ENCODE data around the gene DISC1. TPM values are rescaled to one million over a fixed set of nuclear protein-coding genes. Genes with fewer than 3 reads are reported as not detected.

The DISC1 gene
- polyA plus RNA-seq, 1 experiment, result 2.3 TPM

DNA sequence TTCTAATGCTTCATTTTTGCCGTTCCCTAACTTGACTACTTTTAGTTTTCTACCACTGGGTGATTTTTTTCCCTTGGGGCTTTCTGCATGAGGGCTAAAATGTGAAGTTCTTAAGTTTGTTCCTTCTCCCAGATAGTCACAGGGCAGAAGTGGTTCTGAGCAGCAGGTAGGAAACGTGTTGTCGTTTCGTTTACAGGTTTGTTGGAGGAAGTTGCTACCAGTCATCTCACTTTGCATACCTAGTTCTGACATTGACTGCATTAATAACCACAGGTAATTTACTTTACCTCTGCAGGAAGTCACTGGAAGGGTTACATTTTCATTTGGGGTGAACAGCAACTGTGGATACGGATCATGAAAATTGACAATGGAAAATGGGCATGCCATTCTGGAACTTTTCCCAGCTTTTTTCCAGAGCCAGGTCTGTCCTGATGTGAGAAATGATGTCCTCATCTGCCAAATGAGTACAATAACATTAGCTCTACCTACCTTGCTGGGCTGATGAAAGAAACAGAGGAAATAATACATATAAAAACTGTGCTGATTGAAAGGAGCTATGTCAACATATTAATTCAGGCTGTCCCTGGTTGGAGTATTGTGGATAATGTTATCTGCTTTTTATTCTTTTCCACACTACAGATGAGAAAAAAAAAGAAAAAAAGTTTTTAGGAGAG, 94.2 kb downstream of the DISC1 start:
- POLR2A ChIA-PET, result no interaction called here
- no peaks in the 10 kb centered on the region for H3K27me3 ChIP-seq (ENCODE audit: control insufficient read depth, insufficient read depth, low read length)
- TF ChIP-seq, protein P1, sequence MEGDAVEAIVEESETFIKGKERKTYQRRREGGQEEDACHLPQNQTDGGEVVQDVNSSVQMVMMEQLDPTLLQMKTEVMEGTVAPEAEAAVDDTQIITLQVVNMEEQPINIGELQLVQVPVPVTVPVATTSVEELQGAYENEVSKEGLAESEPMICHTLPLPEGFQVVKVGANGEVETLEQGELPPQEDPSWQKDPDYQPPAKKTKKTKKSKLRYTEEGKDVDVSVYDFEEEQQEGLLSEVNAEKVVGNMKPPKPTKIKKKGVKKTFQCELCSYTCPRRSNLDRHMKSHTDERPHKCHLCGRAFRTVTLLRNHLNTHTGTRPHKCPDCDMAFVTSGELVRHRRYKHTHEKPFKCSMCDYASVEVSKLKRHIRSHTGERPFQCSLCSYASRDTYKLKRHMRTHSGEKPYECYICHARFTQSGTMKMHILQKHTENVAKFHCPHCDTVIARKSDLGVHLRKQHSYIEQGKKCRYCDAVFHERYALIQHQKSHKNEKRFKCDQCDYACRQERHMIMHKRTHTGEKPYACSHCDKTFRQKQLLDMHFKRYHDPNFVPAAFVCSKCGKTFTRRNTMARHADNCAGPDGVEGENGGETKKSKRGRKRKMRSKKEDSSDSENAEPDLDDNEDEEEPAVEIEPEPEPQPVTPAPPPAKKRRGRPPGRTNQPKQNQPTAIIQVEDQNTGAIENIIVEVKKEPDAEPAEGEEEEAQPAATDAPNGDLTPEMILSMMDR (IDR thresholded peaks at IDR 0.05; ENCODE audit: insufficient read depth, low read depth, low read length), result no peak
- H3K4me3 ChIP-seq (ENCODE audit: low read depth, low read length), result no peak overlapping the region
- DNase-seq (ENCODE audit: low read depth), result no peak
- no peaks in the 10 kb centered on the region for H3K36me3 ChIP-seq (ENCODE audit: control insufficient read depth, insufficient read depth, low read length)
- CTCF ChIA-PET, result interaction anchor here (1.0 kb wide), 1 partner anchor 12 kb away, joined by 3 read pairs; no protein-coding TSS in a partner anchor

DNA sequence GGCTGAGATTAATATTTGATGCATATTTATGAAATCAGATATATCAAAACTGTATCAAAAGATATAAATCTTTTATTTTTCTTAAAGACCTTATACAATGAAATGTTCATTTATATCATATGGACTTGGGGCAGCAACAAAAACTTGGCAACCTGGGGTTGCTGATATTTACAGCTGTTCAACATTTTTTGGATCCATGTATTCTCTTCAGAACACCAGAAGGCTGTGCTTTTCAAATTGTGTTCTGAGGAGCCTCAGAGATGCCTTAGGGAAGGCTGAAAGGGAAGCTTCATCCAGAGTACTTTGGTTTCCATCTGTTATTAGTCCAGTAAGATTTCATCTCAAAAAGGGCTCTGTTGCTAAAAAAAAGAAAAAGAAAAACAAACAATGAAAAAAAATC, 94.8 kb downstream of the DISC1 start:
- ChIA-PET POLR2A (no interaction called here), CTCF (no interaction called here)
- TF ChIP-seq, protein P1 (IDR thresholded peaks at IDR 0.05; ENCODE audit: insufficient read depth, low read depth, low read length), result no peak
- Histone ChIP-seq H3K36me3 (ENCODE audit: control insufficient read depth, insufficient read depth, low read length) (no peaks in the 10 kb centered on the region), H3K4me3 (ENCODE audit: low read depth, low read length) (no peak overlapping the region), H3K27me3 (ENCODE audit: control insufficient read depth, insufficient read depth, low read length) (no peaks in the 10 kb centered on the region)
- DNase-seq (ENCODE audit: low read depth), result no peak

DNA sequence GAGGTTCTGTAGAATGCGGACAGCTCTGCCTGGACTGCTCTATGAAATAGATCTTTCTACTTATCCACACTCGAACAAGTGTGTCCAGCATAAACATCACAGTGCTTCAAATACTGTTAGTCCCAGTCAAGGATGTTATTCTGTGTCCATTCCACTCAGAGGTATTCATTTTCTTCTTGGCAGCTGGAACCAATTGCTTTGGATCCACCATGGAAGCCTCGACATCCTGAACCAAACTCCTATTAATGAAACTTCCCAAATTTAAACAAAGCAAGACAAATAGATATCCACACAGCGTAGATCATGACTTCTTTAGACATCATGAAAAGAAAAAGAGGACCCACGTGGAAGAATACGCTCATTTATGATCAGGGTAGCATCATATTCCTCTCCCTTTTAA, 95.8 kb downstream of the DISC1 start:
- POLR2A ChIA-PET, result no interaction called here
- H3K36me3 ChIP-seq (ENCODE audit: control insufficient read depth, insufficient read depth, low read length), result no peaks in the 10 kb centered on the region
- CTCF ChIA-PET, result no interaction called here
- TF ChIP-seq, protein P1 (IDR thresholded peaks at IDR 0.05; ENCODE audit: insufficient read depth, low read depth, low read length), result no peak
- DNase-seq (ENCODE audit: low read depth), result no peak
- H3K27me3 ChIP-seq (ENCODE audit: control insufficient read depth, insufficient read depth, low read length), result no peaks in the 10 kb centered on the region
- no peak overlapping the region for H3K4me3 ChIP-seq (ENCODE audit: low read depth, low read length)

DNA sequence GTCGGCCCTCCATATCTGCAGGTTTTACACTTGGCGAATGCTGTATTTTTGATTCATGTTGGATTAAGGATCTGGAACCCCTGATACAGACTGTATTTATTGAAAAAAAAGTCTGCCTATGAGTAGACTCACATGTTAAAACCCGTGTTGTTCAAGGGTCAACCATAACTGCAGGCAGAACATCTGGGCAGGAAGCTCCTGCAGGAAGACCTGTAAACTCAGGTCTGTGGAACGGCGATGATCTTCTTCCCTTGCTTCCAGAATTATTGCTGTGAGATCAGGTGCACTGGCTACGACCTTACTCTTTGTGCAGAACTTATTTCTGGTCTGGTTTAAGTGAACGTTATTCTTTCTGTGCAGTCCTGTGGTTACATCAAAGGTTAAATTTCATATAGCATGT, 96.6 kb downstream of the DISC1 start:
- DNase-seq (ENCODE audit: low read depth), result no peak
- no peaks in the 10 kb centered on the region for H3K27me3 ChIP-seq (ENCODE audit: control insufficient read depth, insufficient read depth, low read length)
- no peaks in the 10 kb centered on the region for H3K36me3 ChIP-seq (ENCODE audit: control insufficient read depth, insufficient read depth, low read length)
- no peak overlapping the region for H3K4me3 ChIP-seq (ENCODE audit: low read depth, low read length)
- ChIA-PET CTCF (no interaction called here), POLR2A (no interaction called here)
- TF ChIP-seq, protein P1 (IDR thresholded peaks at IDR 0.05; ENCODE audit: insufficient read depth, low read depth, low read length), result no peak

DNA sequence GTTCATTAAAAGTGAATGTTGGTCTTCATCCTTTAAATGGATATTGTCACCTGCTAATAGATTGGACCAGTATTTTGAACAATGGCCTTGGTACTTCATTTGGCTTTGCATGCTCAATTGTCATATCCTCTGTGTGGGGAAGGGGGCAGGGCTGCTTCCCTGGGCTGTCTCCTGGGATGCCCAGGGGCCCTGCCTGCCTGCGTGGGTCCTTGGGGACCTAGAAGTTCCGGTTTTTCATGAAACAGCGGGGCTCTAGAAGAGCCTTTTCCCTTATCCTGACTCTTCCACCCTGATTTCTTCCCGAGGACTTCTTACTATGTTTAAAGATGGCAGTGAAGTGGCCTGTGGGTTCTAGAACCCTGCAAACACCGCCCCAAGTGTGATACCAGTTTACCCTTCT, 97.5 kb downstream of the DISC1 start:
- no peak for DNase-seq (ENCODE audit: low read depth)
- TF ChIP-seq, protein P1 (IDR thresholded peaks at IDR 0.05; ENCODE audit: insufficient read depth, low read depth, low read length), result no peak
- CTCF ChIA-PET, result interaction anchor here (1.2 kb wide), 1 partner anchor 32 kb away, joined by 4 read pairs; no protein-coding TSS in a partner anchor
- POLR2A ChIA-PET, result no interaction called here
- no peaks in the 10 kb centered on the region for H3K36me3 ChIP-seq (ENCODE audit: control insufficient read depth, insufficient read depth, low read length)
- H3K27me3 ChIP-seq (ENCODE audit: control insufficient read depth, insufficient read depth, low read length), result no peaks in the 10 kb centered on the region
- H3K4me3 ChIP-seq (ENCODE audit: low read depth, low read length), result no peak overlapping the region

Measured in BJ (cell line).